Activated T-helper 2 cell treated with anti-CD3 and anti-CD28 coated beads, Interferon-gamma antibody, Interleukin-2, Interleukin-4, amounts not matched to agents 10 μg/mL and 5 μg/mL and 100 μg/mL, durations not matched to agents 14 hours and 24 hours and 36 hours (primary cell): ENCODE measurements around the gene TRRAP. TPM values are rescaled to one million over a fixed set of nuclear protein-coding genes. Genes with fewer than 3 reads are reported as not detected.

ENCODE experiments used
- DNase-seq: peaks from one replicate; pipeline ENCODE4 v3.0.0; 2021; ENCODE audit warnings: low spot score
- H3K27ac Mint-ChIP-seq: one replicate; pipeline ENCODE4 v1.8.0; 2021; ENCODE audit warnings: mixed read lengths
- H3K27me3 Mint-ChIP-seq: one replicate; pipeline ENCODE4 v1.8.0; 2021; ENCODE audit warnings: low read depth, mixed read lengths
- H3K36me3 Mint-ChIP-seq: one replicate; pipeline ENCODE4 v1.8.0; 2021; ENCODE audit warnings: low read depth, mixed read lengths
- H3K4me1 Mint-ChIP-seq: one replicate; pipeline ENCODE4 v1.8.0; 2021; ENCODE audit warnings: low read depth, mixed read lengths
- H3K4me3 Mint-ChIP-seq: one replicate; pipeline ENCODE4 v1.8.0; 2021; ENCODE audit warnings: low read depth, mild to moderate bottlenecking, moderate library complexity, mixed read lengths
- H3K9me3 Mint-ChIP-seq: one replicate; pipeline ENCODE4 v1.8.0; 2021; ENCODE audit warnings: mixed read lengths
- intact Hi-C: fragments of 100-400 bp; cut with micrococcal nuclease; formaldehyde crosslinking; loops from one replicate; pipeline ENCODE4 v1.15.1; 2023
- total RNA-seq: library from RNA; stranded (reverse); gene quantifications from 2 replicates; pipeline ENCODE4 v1.2.3, GENCODE V29; 2022

Gene TRRAP
- total RNA-seq, 1 donor from 2014 or later: 58.6 TPM

DNA sequence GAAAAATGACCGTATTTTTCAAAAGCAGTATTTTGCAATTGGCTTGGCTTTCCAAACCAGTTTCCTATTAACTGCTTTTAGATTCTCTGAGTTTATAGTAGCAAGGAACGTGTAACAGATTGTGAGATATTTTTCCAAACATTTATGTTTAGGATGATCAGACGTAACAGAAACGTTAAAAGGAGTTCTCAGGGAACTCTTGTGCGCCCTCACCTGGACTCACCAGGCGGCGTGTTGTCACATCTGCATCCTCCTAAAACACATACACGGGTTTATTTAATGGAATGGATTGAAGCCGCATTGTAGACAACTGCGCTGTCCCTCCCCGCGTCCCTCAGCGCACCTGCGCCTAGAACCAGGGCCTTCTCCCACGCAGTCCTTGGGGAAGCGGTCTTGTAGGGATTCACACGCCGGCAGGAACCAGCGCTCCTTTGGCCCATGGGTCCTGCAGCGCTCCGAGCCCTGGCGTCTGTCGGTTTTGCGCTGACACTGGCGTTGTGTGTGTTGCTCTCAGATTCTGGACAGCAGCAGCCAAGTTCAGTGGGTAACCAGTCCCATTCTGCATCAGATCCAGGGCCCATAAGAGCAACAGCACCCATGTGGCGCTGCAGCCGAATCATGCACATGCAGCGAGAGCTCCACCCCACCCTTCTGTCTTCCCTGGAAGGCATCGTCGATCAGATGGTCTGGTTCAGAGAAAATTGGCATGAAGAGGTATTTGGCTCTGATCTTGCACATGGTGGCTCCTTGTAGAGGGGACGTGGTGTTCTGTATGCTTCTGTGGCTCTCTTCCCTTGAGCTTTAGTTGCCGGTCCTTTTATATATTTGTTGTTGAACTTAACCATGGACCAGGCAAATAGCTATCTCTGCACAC, 114.9 kb downstream of the TRRAP start:
- Mint-ChIP-seq H3K4me1 (peaks cover 6% of the 10 kb centered on the region), H3K4me3 (no peak overlapping the region), H3K9me3 (no peaks in the 10 kb centered on the region), H3K27ac (no peak overlapping the region), H3K36me3 (peaks cover 74% of the 10 kb centered on the region), H3K27me3 (no peaks in the 10 kb centered on the region)
- no peak for DNase-seq
- intact Hi-C loops: no loop called here

DNA sequence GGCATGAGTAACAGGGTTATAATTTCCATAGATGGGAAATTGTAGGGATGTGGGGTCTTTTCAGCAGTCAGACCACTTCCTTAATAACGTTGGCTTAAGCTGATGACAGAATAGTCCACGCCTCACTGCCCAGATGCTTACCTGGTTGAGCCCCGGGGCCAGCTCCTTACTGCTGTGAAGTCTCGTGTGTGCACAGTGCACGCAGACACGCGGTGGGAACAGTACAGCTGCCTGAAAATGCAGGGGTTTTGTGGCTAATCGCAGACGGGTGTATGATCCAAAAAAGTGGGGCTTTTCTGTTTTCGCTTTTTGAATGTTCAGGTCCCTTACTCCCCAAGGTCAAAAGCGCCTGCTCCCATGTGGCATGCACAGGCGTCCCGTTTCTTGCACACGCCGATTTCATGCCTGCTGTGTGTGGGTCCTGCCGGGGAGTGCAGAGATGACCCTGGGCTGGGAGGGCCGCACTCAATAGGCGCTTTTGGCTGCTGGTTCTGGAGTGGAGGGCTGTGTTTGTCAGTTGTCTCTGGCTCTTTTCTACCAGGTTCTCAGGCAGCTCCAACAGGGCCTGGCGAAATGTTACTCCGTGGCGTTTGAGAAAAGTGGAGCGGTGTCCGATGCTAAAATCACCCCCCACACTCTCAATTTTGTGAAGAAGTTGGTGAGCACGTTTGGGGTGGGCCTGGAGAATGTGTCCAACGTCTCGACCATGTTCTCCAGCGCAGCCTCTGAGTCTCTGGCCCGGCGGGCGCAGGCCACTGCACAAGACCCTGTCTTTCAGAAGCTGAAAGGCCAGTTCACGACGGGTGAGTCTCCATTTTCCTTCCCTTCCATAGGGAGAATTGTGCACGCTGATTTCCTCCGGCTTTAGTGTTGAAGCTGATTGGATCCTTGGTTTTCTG, 116.0 kb downstream of the TRRAP start:
- Mint-ChIP-seq H3K27ac (no peak overlapping the region), H3K4me3 (no peak overlapping the region), H3K4me1 (peaks cover 6% of the 10 kb centered on the region), H3K27me3 (no peaks in the 10 kb centered on the region), H3K36me3 (peaks cover 73% of the 10 kb centered on the region), H3K9me3 (no peaks in the 10 kb centered on the region)
- DNase-seq: no peak
- intact Hi-C loops: no loop called here

DNA sequence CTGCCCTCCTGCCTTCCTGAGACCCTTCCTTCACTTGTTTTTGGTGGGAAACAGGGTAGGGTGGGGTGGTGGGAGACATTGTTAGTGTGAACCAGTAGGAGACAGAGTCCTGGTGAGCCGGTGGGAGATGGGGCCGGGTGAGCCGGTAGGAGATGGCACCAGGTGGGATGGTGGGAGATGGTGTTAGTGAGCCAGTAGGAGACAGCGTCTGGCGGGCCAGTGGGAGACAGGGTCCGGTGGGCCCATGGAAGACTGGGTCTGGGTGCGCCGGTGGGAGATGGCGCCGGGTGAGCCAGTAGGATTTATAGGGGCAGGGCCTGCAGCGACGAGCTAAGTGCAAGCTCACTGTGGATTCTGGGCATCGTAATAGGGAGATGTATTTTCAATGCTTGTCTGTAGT, 116.8 kb downstream of the TRRAP start:
- Mint-ChIP-seq H3K36me3 (peaks cover 70% of the 10 kb centered on the region), H3K27me3 (no peaks in the 10 kb centered on the region), H3K4me3 (no peak overlapping the region), H3K4me1 (peaks cover 6% of the 10 kb centered on the region), H3K27ac (no peak overlapping the region), H3K9me3 (no peaks in the 10 kb centered on the region)
- intact Hi-C loops: no loop called here
- DNase-seq: no peak

DNA sequence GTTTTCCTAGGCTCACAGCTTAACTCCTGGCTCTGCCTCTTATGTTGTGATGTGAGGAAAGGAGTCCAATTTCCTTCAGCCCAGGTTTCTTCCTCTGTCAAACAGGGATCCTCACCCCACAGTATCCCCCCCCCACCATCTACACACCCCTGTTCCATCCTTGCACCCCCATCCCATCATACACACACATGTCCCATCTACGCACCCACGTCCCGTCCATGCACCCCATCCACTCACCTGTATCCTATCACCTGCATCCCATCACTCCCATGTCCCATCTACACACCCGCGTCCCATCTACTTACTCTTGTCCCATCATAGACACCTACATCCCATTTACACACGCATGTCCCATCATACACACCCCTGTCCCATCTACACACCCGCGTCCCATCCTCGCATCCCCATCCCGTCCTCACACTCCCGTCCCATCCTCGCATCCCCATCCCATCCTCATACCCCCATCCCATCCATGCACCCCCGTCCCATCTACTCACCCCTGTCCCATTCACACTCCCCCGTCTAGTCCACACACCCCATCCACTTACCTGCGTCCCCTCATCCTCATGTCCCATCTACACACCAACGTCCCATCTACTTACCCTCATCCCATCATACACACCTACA, 117.3 kb downstream of the TRRAP start:
- peaks cover 66% of the 10 kb centered on the region for H3K36me3 Mint-ChIP-seq
- no peak overlapping the region for H3K4me3 Mint-ChIP-seq
- H3K27me3 Mint-ChIP-seq: no peaks in the 10 kb centered on the region
- peaks cover 6% of the 10 kb centered on the region for H3K4me1 Mint-ChIP-seq
- H3K27ac Mint-ChIP-seq: no peak overlapping the region
- H3K9me3 Mint-ChIP-seq: no peaks in the 10 kb centered on the region
- intact Hi-C loops: no loop called here
- no peak for DNase-seq

DNA sequence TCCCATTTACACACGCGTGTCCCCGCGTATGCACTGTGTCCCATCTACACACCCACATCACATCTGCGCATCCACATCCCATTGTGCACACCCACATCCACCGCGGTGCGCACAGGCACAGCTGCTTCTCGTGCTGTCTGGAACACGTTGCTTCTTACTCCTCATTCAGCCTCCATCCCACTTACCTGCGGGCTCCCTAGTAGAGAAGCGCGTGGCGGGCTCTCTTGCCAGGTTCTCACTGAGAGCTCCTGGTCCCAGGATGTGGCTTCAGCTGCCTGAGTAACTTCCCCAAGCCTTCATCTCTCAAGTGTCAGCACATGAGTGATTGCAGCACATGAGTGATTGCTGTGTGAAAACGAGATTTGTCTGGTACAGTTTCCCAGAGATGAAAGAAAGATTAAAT, 117.8 kb downstream of the TRRAP start:
- H3K9me3 Mint-ChIP-seq: no peaks in the 10 kb centered on the region
- H3K27ac Mint-ChIP-seq: no peak overlapping the region
- peaks cover 6% of the 10 kb centered on the region for H3K4me1 Mint-ChIP-seq
- peaks cover 68% of the 10 kb centered on the region for H3K36me3 Mint-ChIP-seq
- intact Hi-C loops: no loop called here
- no peak overlapping the region for H3K4me3 Mint-ChIP-seq
- no peaks in the 10 kb centered on the region for H3K27me3 Mint-ChIP-seq
- DNase-seq: no peak

DNA sequence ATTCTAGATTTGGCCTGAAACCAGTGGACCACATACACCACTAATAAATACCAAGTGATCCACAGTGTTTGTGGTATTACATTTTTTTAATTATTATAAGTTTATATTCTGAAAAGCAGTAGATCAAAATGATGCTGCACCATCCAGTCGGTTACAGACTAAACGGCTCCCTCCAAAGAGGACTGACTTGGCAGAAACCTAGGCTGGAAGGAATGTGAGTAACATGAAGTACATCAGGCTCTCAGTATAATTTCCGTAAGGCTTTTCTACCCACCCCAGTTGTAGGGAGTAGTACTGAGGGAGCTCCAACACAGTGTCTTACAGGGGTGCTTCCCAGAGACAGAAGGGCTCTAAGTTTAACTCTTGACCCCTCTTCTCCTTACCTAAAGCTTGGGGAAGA, 119.5 kb downstream of the TRRAP start:
- no peak for DNase-seq
- peaks cover 64% of the 10 kb centered on the region for H3K36me3 Mint-ChIP-seq
- intact Hi-C loops: no loop called here

DNA sequence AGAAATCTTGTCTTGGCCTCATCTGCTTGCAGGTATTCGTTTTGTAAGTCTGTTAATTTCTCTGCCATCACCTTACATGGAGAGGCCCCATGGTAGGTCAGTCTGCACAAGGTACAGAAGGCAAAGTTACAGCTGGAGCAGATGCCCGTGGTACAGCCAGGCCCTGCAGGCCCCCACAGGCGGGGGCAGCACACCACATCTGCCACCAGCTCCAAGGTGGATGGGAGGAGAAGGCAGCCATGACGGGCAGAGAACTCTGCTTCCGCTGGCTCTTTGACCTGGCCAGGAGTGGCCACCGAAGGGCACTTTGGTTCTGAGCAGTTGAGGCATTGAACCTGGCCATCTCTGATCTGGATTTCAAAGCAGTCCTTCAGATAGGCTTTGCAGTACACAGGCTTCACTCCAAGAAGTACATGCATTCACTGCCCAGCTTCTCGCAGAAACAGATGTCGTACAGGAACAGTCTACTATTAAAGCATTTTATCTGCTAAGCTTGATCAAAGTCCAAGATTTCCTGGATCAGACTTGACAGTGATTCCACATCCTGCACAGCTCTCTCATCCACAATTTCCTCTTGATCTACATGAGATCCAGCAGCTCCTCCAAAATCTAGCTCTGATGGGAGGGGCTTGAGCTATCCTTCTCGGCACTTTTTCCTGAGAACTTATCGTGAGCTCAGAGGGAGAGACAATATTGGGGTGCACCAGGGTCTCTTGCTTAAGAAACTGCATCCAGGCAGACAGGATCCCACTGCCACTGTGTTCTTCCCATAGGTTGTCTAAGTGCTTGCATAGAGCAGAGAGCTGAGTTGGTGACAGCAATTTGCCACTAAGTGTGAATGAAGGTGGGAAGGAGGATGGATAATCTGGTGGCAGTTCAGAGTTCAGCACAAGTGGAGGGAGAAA, 120.7 kb downstream of the TRRAP start:
- intact Hi-C loops: no loop called here
- no peaks in the 10 kb centered on the region for H3K27me3 Mint-ChIP-seq
- no peak for DNase-seq
- H3K4me3 Mint-ChIP-seq: no peak overlapping the region
- H3K36me3 Mint-ChIP-seq: peaks cover 55% of the 10 kb centered on the region
- H3K9me3 Mint-ChIP-seq: no peaks in the 10 kb centered on the region
- peaks cover 6% of the 10 kb centered on the region for H3K4me1 Mint-ChIP-seq
- H3K27ac Mint-ChIP-seq: no peak overlapping the region

More for the DNA sequence above, 119.5 kb downstream of the TRRAP start:
- Mint-ChIP-seq H3K27me3 (no peaks in the 10 kb centered on the region), H3K27ac (no peak overlapping the region), H3K9me3 (no peaks in the 10 kb centered on the region), H3K4me1 (peaks cover 6% of the 10 kb centered on the region), H3K4me3 (no peak overlapping the region)

DNA sequence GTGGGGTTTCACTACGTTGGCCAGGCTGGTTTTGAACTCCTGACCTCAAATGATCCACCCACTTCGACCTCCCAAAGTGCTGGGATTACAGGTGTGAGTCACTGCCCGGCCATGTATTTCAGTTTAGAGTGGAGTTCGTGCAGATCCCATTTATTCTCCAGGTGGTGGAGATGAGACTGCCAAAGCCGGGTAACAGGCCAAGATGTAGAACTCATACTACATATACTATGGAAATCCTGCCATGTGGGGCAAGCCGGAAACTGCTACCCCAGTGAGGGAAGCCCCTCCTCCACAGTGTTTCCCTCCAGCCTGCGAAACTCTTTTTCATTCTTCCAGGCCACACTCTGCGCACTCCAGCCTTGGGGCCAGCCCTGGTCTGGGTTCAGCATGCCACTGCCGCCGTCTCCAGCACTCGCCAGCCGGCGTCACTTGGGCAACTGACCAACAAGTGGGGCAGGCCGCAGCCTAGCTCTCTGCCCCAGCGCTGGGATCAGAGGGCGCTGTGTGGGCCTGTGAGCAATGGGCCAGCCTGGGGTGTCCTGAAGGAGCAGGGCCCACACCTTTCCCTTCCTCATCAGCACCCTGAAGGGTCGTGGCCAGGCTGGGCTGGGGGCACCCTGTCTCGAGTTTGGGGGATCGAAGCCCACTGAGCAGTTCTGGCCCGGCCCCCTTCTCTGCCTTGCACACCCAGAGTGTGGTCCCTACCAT, 122.0 kb downstream of the TRRAP start:
- Mint-ChIP-seq H3K4me3 (no peak overlapping the region), H3K27ac (no peak overlapping the region), H3K9me3 (no peaks in the 10 kb centered on the region), H3K4me1 (peaks cover 6% of the 10 kb centered on the region), H3K36me3 (peaks cover 54% of the 10 kb centered on the region), H3K27me3 (no peaks in the 10 kb centered on the region)
- intact Hi-C loops: no loop called here
- no peak for DNase-seq

DNA sequence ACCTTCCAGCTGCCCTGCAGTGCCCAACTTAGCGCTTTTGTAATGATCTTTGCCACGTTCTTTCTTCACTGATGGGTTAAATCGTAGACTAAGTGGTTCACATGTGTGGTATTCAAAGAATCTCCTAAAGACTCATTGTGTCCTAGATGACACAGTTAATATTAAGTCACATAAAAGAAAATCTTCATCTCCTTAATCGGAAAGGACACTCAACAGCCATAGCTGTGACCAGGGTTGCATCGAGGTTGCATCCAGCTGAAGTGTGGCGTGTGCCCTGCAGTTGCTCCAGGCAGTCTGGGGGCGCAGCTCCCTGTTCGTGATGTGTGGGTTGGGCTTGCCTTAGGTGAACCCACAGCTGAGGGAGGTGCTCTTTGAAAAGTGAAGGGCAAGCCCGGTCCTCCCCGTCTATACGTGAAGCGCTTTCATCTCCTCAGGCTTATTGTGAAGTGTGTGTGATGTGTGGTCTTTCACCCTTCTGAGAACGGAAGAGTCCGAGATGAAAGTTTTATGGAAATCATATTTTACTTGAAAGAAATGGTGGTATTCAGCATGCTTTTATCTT, 122.7 kb downstream of the TRRAP start:
- Mint-ChIP-seq H3K27ac (no peak overlapping the region), H3K4me1 (peaks cover 4% of the 10 kb centered on the region), H3K4me3 (no peak overlapping the region), H3K36me3 (peaks cover 54% of the 10 kb centered on the region), H3K27me3 (no peaks in the 10 kb centered on the region), H3K9me3 (no peaks in the 10 kb centered on the region)
- DNase-seq: no peak
- intact Hi-C loops: no loop called here

DNA sequence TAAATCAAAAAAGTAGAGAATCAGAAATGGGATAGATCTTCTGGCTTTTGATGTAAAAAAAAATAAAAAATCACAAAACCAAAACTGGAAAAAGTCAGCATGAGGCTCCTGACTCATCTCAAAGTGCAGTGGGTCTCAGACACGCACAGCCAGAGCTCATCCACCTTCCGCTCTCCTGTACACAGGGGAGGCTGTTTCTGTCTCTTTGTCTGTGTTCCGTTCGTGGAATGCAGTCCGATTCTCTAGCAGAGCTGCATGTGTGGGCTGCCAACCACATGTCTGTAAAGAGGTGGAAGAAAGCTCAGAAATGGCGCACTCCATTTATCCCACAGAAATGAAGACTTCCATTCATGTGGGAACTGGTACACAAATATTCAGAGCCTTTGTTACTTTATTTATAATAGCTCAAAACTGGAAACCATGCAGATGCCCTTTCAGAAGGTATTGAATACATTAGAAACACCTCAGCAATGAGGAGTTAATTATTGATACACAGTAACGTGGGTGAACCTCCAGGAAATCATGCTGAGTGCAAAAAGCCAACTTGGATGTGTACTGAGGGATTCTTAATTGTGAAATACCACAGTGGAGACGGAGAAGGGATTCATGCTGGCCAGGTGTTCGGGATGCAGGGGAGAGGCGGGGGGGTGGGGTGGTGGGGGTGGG, 123.3 kb downstream of the TRRAP start:
- Mint-ChIP-seq H3K9me3 (no peaks in the 10 kb centered on the region), H3K27ac (no peak overlapping the region), H3K4me3 (no peak overlapping the region), H3K4me1 (no peaks in the 10 kb centered on the region), H3K27me3 (no peaks in the 10 kb centered on the region), H3K36me3 (peaks cover 54% of the 10 kb centered on the region)
- no peak for DNase-seq
- intact Hi-C loops: no loop called here

DNA sequence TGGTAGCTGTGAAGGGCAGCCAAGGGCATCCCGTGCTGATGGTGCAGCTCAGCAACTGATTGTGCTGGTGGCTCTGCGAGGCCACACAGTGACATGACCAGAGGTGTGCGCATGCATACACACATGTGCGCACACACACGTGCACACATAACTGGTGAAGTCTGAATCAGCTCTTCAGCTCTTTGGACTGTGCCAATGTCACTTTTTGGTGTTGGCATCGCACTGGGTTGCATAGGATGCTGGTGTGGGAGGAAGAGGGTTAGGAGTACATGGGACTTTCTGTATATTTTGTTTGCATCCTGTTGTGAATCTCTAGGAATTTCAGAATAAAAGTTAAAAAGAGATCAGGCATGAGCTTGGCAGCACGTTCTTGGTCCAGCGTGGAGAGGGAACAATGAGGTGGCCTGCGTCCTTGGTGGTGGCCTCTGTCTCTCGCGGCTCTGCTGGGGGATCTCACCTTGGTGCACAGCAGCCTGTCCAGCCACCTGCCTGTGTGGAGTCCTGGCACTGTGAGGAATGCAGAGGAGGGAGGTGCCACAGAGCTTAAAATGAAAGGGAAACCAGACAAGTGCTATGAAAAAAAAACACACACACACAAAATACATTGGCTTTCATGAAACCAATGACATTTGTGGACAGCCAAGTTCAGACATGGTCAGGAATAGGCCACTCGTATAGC, 124.0 kb downstream of the TRRAP start:
- H3K27ac Mint-ChIP-seq: no peak overlapping the region
- intact Hi-C loops: no loop called here
- H3K4me3 Mint-ChIP-seq: no peak overlapping the region

More for the DNA sequence above, 124.0 kb downstream of the TRRAP start:
- Mint-ChIP-seq H3K27me3 (no peaks in the 10 kb centered on the region), H3K4me1 (no peaks in the 10 kb centered on the region), H3K9me3 (no peaks in the 10 kb centered on the region), H3K36me3 (peaks cover 57% of the 10 kb centered on the region)
- peak; percentile 2 for DNase-seq
